Natural killer cell treated with Interleukin-12 subunit alpha and Interleukin-12 subunit beta and Interleukin-15 and Interleukin-18, amount 100 ng/mL, for 72 hours (primary cell): ENCODE measurements around the gene G6PC3. TPM values are rescaled to one million over a fixed set of nuclear protein-coding genes. Genes with fewer than 3 reads are reported as not detected.
A peak's percentile ranks its signal among the peaks of the same experiment; 100 is the strongest.

ENCODE experiments used
- ATAC-seq, 2 donors: fragments of 150-1000 bp; cut with Tn5 transposase in 1 of 2; sonication (Bioruptor Pico), chemical (Tn5 transposase) in 1 of 2; 2 replicates each; pipeline ENCODE4 v1.10.0; 2021
- DNase-seq: peaks from one replicate; pipeline ENCODE4 v3.0.0; 2022; ENCODE audit warnings: low spot score
- H3K27ac Mint-ChIP-seq, 2 donors: 1 replicate in 1 of 2; 2 replicates in 1 of 2; pipeline ENCODE4 v1.8.0; 2022; ENCODE audit warnings: mixed read lengths in 2 of 2, mild to moderate bottlenecking in 1 of 2, moderate library complexity in 1 of 2
- H3K27me3 Mint-ChIP-seq, 2 donors: 1 replicate in 1 of 2; 2 replicates in 1 of 2; pipeline ENCODE4 v1.8.0; 2022; ENCODE audit warnings: mixed read lengths in 2 of 2
- H3K36me3 Mint-ChIP-seq: one replicate; pipeline ENCODE4 v1.8.0; 2022; ENCODE audit warnings: mixed read lengths
- H3K4me1 Mint-ChIP-seq, 2 donors: 1 replicate in 1 of 2; 2 replicates in 1 of 2; pipeline ENCODE4 v1.8.0; 2022; ENCODE audit warnings: low read depth in 2 of 2, mixed read lengths in 2 of 2, mild to moderate bottlenecking in 1 of 2
- H3K4me3 Mint-ChIP-seq: one replicate; pipeline ENCODE4 v1.8.0; 2022; ENCODE audit warnings: mixed read lengths
- H3K9me3 Mint-ChIP-seq: 2 replicates; pipeline ENCODE4 v1.8.0; 2022; ENCODE audit warnings: mixed read lengths
- total RNA-seq, 2 donors: library from RNA; stranded (reverse); gene quantifications; one replicate each; pipeline ENCODE4 v1.2.3, GENCODE V29; 2022

Gene G6PC3
- total RNA-seq, 2 donors from 2014 or later, result 24.6 to 26.8 TPM

DNA sequence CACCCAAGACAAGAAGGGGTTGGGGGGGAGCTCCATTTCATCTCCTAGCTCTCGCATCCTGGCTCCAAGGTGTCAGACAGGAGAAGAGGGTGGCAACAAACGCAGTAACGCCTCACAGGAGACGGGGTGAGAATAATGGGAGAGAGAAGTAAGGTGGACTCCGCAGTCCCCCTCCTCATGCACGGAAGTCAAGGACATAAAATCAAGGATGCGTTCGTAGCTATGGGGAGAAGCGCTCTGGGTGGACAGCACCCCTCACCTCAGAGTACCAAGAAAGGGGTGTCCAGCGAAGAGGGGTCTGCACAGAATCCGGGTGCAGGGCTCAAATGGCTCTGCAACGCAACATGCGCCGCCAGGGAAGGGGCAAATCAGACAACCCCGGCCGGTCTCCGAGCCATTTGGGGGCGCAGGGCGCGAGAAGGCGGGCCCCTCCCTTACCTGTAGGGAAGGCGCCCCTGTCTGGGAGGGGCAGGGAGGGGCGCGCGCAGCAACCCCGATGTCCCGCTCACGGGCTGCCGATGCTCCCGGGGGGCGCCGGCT is 52.4 kb downstream of the G6PC3 start:
- ATAC-seq (no peak), DNase-seq (no peak)
- peaks cover 14 to 20% of the 10 kb centered on the region in 2 donors for H3K4me1 Mint-ChIP-seq
- no peaks in the 10 kb centered on the region for H3K27me3 Mint-ChIP-seq
- no peaks in the 10 kb centered on the region for H3K36me3 Mint-ChIP-seq
- peak overlapping the region; percentile 86 for H3K4me3 Mint-ChIP-seq
- H3K27ac Mint-ChIP-seq, result peak overlapping the region; percentile 89 to 95
- H3K9me3 Mint-ChIP-seq, result no peaks in the 10 kb centered on the region

DNA sequence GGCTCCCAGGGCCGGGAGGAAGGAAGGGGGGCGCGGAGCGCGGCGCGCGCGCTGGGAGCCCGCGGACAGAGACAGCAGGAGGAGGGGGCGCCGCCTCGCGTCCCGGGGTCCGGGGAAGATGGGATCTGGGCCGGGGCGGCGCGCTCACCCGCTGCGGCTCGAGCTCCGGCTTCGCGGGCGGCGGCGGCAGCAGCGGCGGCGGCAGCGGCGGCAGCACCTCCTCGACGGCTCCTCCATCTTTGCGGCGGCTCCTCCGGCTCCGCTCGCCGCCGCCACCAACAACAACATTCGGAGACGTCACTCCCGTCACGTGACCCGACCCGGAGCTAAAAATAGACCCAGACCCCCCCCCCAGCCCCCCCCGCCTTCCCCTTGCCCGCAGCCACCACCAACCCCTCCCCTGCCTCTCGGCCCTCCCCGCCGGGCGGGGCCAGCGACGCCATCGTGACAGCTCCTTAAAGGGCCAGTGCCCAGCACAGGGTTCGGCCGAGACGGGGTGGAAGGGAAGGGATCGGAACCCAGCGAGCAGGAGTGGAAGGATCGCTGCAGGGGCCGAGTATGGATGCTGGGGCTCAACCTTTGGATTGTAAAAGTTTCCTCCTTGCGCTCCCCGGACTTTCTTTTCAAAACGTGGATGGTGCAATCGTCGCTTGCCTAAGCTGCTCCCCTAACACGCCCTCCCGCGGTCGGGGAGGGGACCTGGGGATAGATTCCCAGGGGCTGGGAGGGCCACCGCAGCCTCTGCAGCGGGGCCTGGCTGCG is 53.0 kb downstream of the G6PC3 start, which contains the start of gene HDAC5:
HDAC5 (minus strand) TSS at position 286 of the 762 bp plus-strand sequence. CDS start 6,126 bp downstream, outside the sequence.
- Mint-ChIP-seq H3K27me3 (peaks cover 0 to 2% of the 10 kb centered on the region in 2 donors), H3K27ac (peak within 1 kb of the TSS; percentile 89 to 95), H3K4me1 (peaks cover 14 to 20% of the 10 kb centered on the region in 2 donors), H3K36me3 (no peaks in the 10 kb centered on the region), H3K4me3 (peak within 1 kb of the TSS; percentile 93), H3K9me3 (no peaks in the 10 kb centered on the region)
- DNase-seq, result peak; percentile 97
- ATAC-seq, result peak; percentile 97 to 99

DNA sequence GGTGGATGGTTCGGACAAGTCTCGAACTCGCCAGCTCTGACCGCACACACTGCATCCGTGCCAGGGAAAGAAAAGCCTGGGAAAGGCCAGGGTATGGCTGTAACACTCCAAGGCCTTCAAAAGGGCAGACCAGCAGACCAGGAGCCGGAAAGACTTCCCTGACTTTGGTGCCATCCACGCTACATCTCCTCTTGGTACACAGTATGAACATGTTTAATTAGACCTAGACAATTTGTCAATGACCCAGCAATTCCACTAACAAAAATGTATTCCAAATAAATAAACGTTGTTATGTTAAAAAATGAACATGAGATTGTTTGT is 53.5 kb downstream of the G6PC3 start:
- peak overlapping the region; percentile 89 to 95 for H3K27ac Mint-ChIP-seq
- no peaks in the 10 kb centered on the region for H3K36me3 Mint-ChIP-seq

More for the DNA sequence above, 53.5 kb downstream of the G6PC3 start:
- H3K9me3 Mint-ChIP-seq, result no peaks in the 10 kb centered on the region
- DNase-seq (no peak), ATAC-seq (no peak)
- H3K27me3 Mint-ChIP-seq, result peaks cover 0 to 2% of the 10 kb centered on the region in 2 donors
- peak overlapping the region; percentile 93 for H3K4me3 Mint-ChIP-seq
- peaks cover 14 to 17% of the 10 kb centered on the region in 2 donors for H3K4me1 Mint-ChIP-seq

Other genes starting within 250 kb of the G6PC3 start
- gene MPP3, start 237.6 kb upstream of the G6PC3 start, total RNA-seq, result not detected
- not detected for gene CD300LG, start 223.6 kb upstream of the G6PC3 start, total RNA-seq
- gene MPP2, start 163.2 kb upstream of the G6PC3 start, total RNA-seq, result under 1 TPM; 0.47 to 0.64 TPM
- gene PPY, start 128.3 kb upstream of the G6PC3 start, total RNA-seq, result not detected
- not detected for gene PYY, start 116.8 kb upstream of the G6PC3 start, total RNA-seq
- 1 to 10 TPM in 1 of 2 donors, under 1 TPM in 1; 0.70 to 1.9 TPM for gene NAGS, start 66.1 kb upstream of the G6PC3 start, total RNA-seq
- gene TMEM101, start 55.8 kb upstream of the G6PC3 start, total RNA-seq, result 10 to 100 TPM; 32.5 TPM
- gene LSM12, start 4.1 kb upstream of the G6PC3 start, total RNA-seq, result 10 to 100 TPM; 68.6 to 70.0 TPM
- gene HDAC5, start 52.9 kb downstream of the G6PC3 start, total RNA-seq, result 10 to 100 TPM; 12.8 to 13.9 TPM
- gene HROB, start 71.2 kb downstream of the G6PC3 start, total RNA-seq, result 10 to 100 TPM in 1 of 2 donors, 1 to 10 TPM in 1; 8.6 to 20.9 TPM
- under 1 TPM in 1 of 2 donors, not detected in 1; 0.33 TPM for gene ASB16, start 100.0 kb downstream of the G6PC3 start, total RNA-seq
- gene TMUB2, start 116.2 kb downstream of the G6PC3 start, total RNA-seq, result 10 to 100 TPM; 28.1 to 28.8 TPM
- 100 to 1,000 TPM; 117 to 139 TPM for gene ATXN7L3, start 129.1 kb downstream of the G6PC3 start, total RNA-seq
- gene UBTF, start 148.9 kb downstream of the G6PC3 start, total RNA-seq, result 100 to 1,000 TPM; 109 to 201 TPM
- not detected for gene SLC4A1, start 197.4 kb downstream of the G6PC3 start, total RNA-seq
- under 1 TPM in 1 of 2 donors, not detected in 1; 0.48 TPM for gene RUNDC3A, start 237.9 kb downstream of the G6PC3 start, total RNA-seq